ENCODE data around the gene CTXND2. TPM values are rescaled to one million over a fixed set of nuclear protein-coding genes. Genes with fewer than 3 reads are reported as not detected.

The CTXND2 gene
- total RNA-seq, 3 donors from 2014 or later = not detected

DNA sequence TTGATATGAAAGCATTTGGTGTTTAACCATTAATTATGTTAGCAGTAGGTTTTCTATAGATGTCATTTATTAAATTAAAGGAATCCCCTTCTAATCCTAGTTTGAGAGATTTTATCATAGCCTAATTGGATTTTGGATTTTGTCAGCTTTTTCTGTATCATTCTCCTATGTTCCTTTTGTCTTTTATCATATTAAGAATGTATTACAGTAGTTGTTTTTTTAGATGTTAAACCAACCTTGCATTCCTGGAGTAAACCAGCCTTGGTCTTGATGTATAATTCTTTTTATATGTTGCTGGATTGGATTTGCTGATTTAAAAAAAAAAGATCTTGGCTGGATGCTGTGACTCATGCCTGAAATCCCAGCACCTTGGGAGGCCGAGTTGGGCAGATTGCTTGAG, 44.8 kb downstream of the CTXND2 start:
- intact Hi-C loops (cut with DNase I; ENCODE audit: low total_unique reads) = no loop called here
- Histone ChIP-seq H3K36me3 (no peaks in the 10 kb centered on the region), H3K27ac (no peak overlapping the region), H3K4me3 (no peak overlapping the region), H3K9me3 (no peaks in the 10 kb centered on the region), H3K27me3 (no peaks in the 10 kb centered on the region), H3K4me1 (no peaks in the 10 kb centered on the region)
- no peak for DNase-seq (ENCODE audit: low spot score in 2 of 2)
- TF ChIP-seq POLR2A (IDR thresholded peaks at IDR 0.05) = no peak
- TF ChIP-seq POLR2AphosphoS5 (IDR thresholded peaks at IDR 0.05) = no peak
- no peak for TF ChIP-seq CTCF (IDR thresholded peaks at IDR 0.05)

DNA sequence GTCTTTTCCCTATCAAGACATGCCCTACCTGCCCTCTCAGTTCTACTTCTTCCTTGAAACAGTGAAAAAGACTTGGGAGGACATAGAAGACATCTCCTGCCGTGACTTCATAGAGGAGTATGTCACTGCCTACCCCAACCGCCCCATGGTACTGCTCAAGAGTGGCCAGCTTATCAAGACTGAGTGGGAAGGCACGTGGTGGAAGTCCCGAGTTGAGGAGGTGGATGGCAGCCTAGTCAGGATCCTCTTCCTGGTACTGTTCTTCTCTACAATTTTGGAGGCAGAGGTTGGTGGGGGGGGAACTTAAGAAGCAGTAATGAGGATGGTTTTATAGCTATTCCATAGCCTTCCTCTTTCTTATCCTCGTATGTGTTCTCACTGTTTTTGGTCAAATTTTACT, 57.9 kb downstream of the CTXND2 start:
- Histone ChIP-seq H3K36me3 (peaks cover 22% of the 10 kb centered on the region), H3K4me3 (no peak overlapping the region), H3K4me1 (no peaks in the 10 kb centered on the region), H3K27ac (no peak overlapping the region), H3K9me3 (no peaks in the 10 kb centered on the region), H3K27me3 (no peaks in the 10 kb centered on the region)
- TF ChIP-seq CTCF (IDR thresholded peaks at IDR 0.05) = no peak
- TF ChIP-seq POLR2AphosphoS5 (IDR thresholded peaks at IDR 0.05) = no peak
- TF ChIP-seq POLR2A (IDR thresholded peaks at IDR 0.05) = no peak
- DNase-seq (ENCODE audit: low spot score in 2 of 2) = no peak
- intact Hi-C loops (cut with DNase I; ENCODE audit: low total_unique reads) = no loop called here

- DNase-seq (ENCODE audit: low spot score in 2 of 2) = no peak
- Histone ChIP-seq H3K4me3 (no peak overlapping the region), H3K4me1 (no peaks in the 10 kb centered on the region), H3K27ac (no peak overlapping the region), H3K36me3 (peaks cover 17% of the 10 kb centered on the region), H3K27me3 (no peaks in the 10 kb centered on the region), H3K9me3 (no peaks in the 10 kb centered on the region)
- no peak for TF ChIP-seq CTCF (IDR thresholded peaks at IDR 0.05)
- no peak for TF ChIP-seq POLR2A (IDR thresholded peaks at IDR 0.05)
- no peak for TF ChIP-seq POLR2AphosphoS5 (IDR thresholded peaks at IDR 0.05)
- intact Hi-C loops (cut with DNase I; ENCODE audit: low total_unique reads) = no loop called here
These were observed 67.8 kb downstream of the CTXND2 start for GRCh38 chr1:150954708-150955107.

- intact Hi-C loops (cut with DNase I; ENCODE audit: low total_unique reads) = no loop called here
- no peak for TF ChIP-seq POLR2AphosphoS5 (IDR thresholded peaks at IDR 0.05)
- TF ChIP-seq POLR2A (IDR thresholded peaks at IDR 0.05) = no peak
- no peak for TF ChIP-seq CTCF (IDR thresholded peaks at IDR 0.05)
- no peak for DNase-seq (ENCODE audit: low spot score in 2 of 2)
- Histone ChIP-seq H3K27ac (no peak overlapping the region), H3K4me3 (no peak overlapping the region), H3K36me3 (peaks cover 15% of the 10 kb centered on the region), H3K27me3 (no peaks in the 10 kb centered on the region), H3K4me1 (no peaks in the 10 kb centered on the region), H3K9me3 (no peaks in the 10 kb centered on the region)
These were observed 68.3 kb downstream of the CTXND2 start for GRCh38 chr1:150955280-150955679.

- Histone ChIP-seq H3K27ac (no peak overlapping the region), H3K9me3 (no peaks in the 10 kb centered on the region), H3K27me3 (no peaks in the 10 kb centered on the region), H3K36me3 (peaks cover 6% of the 10 kb centered on the region), H3K4me3 (no peak overlapping the region), H3K4me1 (no peaks in the 10 kb centered on the region)
- TF ChIP-seq POLR2AphosphoS5 (IDR thresholded peaks at IDR 0.05) (no peak), CTCF (IDR thresholded peaks at IDR 0.05) (no peak), POLR2A (IDR thresholded peaks at IDR 0.05) (no peak)
- DNase-seq (ENCODE audit: low spot score in 2 of 2) = no peak
- intact Hi-C loops (cut with DNase I; ENCODE audit: low total_unique reads) = no loop called here
These were observed 70.7 kb downstream of the CTXND2 start for GRCh38 chr1:150957666-150958065.

Measured in breast epithelium (tissue), 4 donors.